AG20443 (cell line): ENCODE data around the gene STK33.
"Not testable (repeated sequence)": the region's sequence is repeated elsewhere in the genome, so short reads cannot be mapped to it uniquely, and the experiment has no call there.

ENCODE experiments used
- DNase-seq: peaks from one replicate; pipeline ENCODE4 v3.0.0; 2012; ENCODE audit warnings: low spot score, mixed read lengths

STK33 gene

DNA sequence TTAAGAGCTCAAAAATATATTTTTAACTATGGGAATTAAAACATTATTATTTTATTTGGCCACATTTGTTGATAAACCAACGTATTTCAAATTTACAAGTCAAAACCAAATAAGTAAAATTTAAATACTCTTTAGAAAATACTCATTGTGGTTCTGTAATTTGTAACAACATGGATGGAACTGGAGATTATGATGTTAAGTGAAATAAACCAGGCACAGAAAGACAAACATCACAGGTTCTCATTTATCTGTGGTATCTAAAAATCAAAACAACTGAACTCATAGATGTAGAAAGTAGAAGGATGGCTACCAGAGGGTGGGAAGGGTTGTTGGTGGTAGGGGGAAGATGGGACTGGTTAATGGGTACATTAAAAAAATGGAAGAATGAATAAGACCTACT is 50.8 kb downstream of the STK33 start:
- DNase-seq, result no peak

DNA sequence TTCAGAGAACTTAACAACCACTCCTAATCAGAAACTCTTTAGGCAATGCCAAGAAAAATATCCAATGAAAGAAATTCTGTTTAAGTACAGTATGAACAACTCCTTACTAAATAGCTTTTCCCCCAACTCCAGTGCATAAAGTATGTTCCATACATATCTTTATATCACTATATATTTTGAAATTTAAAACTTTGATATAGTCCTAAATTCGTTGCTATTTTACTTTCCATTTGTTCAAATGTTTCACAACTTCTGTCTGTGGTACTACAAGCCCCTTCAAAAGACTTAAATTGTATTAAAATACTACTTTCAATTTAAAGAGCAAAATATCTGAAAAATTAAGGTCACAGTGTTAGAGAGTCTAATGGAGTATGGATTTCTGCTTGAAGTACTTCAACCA is 52.6 kb downstream of the STK33 start:
- no peak for DNase-seq

DNA sequence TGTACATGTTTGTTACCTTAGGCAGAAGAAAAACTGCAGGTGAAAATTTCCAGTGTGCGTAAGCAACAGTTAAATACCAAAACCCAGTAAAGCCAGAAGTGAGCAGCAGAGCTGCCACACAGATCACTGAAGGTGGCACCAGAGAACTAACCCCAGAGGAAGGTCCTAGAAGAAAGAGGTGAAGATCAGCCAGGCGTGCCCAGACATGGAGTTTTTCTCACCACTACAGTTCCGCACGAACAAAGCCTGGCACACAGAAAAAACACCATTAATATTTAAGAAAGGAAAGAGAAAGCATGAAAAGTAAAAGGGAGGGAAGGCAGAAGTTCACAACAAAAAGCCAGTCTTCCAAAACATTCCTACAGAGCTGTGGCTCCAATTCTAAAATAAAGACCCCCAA is 60.7 kb downstream of the STK33 start:
- no peak for DNase-seq

DNA sequence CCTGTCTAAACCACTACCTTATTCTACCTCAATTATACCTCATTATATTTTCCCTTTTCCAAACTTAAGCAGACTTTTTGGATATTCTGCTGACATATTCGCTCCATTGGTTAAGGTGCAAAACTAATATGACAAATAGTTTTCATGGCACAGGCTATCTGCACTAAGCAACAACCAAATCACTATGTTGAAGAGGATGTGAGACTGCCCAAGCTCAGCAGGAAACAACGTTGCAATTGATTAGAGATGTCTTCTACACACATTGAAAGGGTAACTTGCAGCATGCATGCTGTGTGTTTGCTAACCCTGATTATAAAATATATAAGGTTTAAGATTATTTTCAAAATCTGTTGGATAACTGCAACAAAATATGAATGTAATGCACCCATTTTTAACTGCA is 61.6 kb downstream of the STK33 start:
- DNase-seq, result no peak

DNA sequence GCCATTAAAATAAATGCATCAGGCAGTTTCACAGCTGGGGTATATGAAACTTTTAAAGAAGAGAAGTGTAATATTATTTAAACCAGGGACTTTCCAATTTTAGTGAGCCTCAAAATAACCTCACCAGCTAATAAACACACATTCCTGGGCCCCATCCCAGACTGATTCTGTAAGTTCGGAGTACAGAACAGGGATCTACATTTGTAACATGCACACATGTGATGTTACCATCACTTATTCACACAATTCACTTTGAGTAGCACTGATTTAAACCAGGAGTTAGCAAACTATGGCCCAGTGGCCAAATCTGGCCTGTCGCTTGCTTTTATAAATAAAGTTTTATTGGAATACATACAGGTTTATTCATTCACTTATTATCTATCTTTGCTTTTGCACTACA is 62.0 kb downstream of the STK33 start:
- no peak for DNase-seq

DNA sequence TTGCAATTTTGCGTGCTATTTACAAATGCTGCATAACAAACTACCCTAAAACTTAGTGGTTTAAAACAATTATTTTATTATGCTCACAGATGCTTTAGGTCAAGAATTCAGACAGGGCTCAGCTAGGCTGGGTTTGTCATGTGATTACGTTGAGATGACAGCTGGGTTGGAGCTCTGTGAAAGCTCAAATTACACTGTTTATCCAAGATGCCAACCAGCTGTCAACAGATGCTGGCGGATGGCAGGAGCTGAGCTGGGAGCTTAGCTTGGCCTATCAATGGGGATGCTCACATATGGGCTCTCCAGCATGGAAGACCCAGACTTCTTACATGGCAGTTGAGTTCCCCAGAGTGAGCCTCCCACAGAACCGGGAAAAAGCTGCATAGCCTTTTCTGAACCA is 62.7 kb downstream of the STK33 start:
- DNase-seq, result no peak

DNA sequence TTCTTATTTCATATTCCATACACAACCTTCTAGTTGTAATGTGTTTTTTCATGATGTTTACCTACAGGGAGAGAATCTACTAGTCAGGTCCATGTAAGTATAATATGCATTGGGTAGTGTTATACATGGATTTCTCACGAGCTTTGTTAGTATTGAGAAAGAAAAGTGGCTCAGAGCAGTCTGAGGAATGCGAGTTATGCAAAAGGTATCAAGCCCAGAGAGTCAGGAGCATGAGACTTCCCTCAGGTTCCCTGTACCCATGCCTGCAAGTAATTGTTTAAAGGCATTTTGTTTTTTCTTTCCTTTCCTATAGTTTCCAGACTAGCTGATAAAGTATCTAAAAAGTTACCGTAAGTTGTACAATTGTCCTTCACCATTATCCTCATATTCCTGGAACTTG is 66.1 kb downstream of the STK33 start:
- no peak for DNase-seq

DNA sequence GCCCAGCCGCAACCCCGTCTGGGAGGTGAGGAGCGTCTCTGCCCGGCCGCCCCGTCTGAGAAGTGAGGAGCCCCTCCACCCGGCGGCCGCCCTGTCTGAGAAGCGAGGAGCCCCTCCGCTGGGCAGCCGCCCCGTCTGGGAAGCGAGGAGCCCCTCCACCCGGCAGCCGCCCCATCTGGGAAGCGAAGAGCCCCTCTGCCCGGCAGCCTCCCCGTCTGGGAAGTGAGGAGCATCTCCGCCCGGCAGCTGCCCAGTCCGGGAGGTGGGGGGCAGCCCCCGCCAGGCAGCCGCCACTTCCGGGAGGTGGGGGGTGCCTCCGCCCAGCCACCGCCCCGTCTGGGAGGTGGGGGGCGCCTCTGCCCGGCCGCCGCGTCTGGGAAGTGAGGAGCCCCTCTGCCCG is 70.6 kb downstream of the STK33 start:
- no peak for DNase-seq

DNA sequence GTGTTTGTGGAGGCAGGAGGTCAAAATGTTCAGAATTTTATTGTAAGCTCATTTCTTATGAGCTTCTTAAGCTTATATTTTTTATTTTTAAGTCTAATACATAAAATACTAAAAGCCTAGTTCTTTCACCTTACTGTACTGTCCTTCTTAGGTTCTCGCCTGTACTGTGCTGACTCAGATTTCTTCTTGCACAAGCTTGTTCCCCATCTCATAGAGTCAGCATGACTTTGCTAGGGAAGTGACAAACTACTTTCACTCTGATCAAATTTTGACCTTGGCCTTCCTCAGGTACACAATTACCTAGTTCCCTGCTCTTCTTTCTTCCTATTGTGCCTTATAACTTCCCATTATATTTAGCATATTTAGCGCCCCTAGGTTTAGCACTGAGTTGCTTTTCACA is 81.5 kb downstream of the STK33 start:
- DNase-seq, result no peak

DNA sequence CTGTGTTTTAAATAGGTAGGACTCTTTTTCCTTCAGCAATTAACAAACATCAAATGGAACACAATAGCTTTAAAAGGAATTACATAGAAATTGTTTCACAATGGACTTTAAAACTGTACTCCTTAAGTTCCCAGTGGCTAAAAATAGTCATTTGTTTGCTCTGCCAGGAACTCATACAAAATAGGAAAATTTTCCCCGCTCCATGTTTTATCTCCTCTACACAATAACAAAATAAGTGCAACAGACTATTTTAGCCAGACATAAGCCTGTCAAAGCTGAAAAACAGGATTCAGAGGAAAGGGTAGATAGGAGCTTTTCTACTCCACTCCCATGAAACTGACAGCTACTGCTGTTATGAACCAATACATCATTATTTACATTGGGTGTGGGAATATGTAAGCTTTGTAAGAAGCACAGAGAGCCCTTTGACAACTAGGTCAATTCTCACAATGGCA is 90.1 kb downstream of the STK33 start:
- no peak for DNase-seq

DNA sequence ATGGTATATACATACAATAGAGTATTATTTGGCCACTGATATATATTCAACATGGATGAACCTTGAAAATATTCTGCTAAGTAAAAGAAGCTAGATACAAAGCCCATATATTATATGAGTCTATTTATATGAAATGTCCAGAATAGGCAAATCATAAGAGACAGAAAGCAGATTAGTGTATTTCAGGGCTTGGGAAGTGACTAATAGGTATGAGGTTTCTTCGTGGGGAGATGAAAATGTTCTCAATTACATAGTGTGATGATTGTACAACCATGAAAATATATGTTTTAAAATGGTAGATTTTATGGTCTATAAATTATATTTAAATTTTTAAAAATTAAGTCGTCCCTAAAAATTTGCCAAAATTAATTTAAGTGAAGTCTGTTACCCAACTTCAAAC is 92.2 kb downstream of the STK33 start:
- DNase-seq, result no peak

DNA sequence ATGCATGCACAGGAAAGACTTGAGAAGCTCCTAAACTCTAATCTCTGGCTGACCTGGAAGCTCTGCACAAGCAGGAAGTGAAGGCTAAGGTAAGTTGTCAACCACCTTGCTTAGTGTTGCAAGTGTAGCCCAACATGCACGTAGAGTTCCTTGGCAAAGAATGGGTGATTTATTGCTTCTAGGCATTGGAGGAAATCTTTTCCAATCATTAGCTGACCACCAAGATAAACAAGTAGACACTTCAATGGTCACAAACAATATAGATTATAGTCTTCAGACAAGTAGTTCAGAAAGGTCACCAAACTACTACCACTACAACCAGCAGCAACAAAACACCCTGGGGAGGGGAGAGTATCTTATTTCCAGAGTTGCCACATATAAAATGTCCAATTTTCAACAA is 105.6 kb downstream of the STK33 start:
- DNase-seq, result no peak

DNA sequence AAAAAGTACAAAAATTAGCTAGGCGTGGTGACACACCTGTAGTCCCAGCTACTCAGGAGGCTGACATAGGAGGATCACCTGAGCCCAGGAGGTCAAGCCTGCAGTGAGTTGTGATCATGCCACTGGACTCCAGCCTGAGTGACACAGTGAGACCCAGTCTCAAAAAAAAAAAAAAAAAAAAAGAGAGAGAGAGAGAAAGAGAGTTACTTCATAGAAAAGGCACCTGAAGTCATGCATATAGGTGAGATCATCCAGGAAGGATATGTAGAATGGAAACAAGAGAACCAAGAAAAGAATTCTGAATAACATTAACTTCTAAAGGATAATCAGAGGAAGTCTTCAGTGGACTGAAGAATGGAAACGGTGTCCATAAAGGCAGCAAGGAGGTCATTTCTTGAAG is 106.8 kb downstream of the STK33 start:
- no peak for DNase-seq

DNA sequence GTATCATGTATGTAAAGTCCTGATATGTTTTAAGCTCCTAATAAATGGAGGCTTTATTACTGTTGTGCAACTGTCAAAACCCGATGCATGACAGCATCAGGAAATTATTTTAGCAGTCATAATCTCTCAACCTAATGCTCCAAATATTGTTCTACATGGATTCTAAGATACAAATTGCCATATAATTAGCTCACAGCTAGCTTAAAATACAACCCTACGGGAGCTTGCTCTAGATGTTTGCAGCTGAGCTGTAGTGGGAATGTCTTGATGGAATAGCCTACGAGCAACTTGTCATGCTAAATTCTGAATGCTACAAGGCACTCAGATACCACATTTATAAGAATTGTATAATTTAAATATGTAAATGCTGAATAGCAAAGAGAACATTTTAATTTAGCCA is 109.8 kb downstream of the STK33 start:
- no peak for DNase-seq

DNA sequence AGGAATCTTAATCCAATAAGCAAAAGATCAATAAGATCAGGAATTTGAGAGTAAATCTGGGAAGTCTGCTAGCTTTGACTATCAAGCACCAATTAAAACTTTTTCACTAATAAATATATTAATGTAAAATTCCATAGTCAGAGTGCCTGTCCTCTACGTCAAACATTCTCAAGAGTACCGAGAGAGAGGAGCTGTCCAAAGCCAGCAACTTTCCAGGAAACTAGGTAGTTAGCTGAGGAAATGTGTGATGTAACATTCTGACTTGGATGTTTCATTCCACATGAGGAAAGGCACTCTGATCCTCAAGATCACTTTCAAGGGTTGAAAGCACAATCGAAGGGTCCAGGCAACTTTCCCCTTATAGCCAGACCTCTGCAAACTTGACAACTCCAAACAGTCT is 113.2 kb downstream of the STK33 start:
- DNase-seq, result no peak

DNA sequence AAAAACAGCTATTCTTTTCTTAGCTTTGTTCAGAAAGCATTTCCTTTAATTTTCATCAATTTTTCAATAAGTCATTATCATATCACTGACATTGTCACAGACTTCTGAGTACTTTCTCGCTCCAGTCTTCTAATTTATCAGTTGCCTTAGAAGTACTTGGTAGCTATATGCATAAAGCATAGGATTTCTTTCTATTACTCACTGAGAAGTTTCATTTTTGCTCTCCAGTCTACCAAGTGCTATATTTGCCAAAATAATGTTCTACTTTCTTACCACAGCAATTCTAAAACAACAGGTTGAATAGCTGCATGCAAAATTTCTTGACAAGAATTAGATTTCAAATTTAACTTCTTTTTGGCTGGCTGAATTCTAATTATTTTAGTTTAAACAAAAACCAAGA is 116.3 kb downstream of the STK33 start:
- DNase-seq, result no peak

DNA sequence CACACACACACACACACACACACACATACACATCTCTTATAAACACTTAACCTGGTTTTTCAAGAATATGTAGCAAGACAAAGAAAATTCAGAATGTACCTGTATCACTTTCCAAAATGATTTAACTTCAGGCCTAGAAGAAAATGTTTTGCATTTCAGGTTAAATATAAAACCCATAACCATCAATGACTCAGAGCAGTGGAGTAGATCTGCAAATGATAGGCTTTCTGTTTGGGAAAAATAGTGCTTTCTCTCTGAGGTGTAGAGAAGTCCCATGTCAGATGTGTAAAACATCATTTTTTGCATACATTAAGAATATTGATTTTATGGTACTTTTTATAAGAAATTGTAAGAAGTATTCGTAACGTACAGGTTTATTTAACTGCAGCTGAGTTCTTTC is 116.9 kb downstream of the STK33 start:
- DNase-seq, result no peak

DNA sequence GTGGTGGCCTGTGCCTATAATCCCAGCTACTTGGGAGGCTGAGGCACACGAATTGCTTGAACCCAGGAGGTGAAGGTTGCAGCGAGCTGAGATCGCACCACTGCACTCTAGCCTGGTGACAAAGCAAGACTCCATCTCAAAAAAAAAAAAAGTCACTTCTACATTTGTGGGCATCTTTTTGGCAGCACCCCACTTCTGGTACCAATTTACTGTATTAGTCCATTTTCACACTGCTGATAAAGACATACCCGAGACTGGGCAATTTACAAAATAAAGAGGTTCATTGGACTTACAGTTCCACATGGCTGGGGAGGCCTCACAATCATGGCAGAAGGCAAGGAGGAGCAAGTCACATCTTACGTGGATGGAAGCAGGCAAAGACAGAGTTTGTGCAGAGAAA is 126.2 kb downstream of the STK33 start:
- DNase-seq, result not testable (repeated sequence)

DNA sequence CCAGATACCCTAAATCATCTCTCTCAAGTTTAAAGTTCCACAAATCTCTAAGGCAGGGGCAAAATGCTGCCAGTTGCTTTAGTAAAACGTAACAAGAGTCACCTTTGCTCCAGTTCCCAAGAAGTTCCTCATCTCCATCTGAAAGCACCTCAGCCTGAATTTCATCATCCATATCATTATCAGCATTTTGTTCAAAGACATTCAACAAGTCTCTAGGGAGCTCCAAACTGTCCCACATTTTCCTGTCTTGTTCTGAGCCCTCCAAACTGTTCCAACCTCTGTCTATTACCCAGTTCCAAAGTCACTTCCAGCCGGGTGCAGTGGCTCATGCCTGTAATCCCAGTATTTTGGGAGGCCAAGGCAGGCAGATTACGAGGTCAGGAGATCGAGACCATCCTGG is 126.7 kb downstream of the STK33 start:
- DNase-seq, result not testable (repeated sequence)

DNA sequence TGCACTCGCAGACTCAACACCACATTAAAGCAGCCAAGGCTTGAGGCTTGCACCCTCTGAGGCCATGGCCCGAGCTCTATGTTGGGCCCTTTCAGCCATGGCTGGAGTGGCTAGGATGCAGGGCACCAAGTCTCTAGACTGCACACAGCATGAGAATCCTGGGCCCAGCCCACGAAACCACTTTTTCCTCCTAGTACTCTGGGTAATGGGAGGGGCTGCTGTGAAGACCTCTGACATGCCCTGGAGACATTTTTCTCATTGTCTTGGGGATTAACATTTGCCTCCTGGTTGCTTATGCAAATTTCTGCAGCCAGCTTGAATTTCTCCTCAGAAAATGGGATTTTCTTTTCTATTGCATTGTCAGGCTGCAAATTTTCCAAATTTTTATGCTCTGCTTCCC is 127.1 kb downstream of the STK33 start:
- not testable (repeated sequence) for DNase-seq

DNA sequence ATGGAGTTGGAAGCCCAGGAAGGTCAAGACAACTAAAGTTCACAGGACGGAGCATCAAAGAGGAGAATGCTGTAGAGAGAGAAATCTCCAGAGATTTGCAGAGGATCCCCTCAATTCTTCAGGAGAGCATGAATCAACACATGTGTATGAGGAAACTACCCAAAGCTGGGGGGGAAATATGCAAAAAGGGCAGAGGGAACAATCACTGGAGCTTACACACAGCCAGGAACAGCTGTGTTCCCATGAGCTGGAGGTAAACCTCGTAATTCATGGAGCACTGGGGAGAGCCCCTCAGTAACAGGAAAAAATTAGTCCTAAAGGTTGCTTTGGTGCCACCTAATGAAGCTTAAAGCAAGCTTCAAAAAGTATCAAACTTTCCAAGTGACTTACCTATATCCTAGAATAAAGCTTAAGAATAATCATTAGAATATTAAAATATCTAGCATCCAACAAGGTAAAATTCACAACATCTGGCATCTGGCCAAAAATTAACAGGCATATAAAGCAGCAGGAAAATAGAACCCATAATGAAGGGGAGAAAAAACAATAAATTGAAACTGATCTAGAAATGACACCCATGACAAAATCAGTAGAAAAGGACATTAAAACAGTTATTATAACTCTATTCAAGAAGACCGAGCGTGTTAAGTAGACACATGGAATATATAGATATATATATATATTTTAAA is 134.2 kb downstream of the STK33 start:
- no peak for DNase-seq

DNA sequence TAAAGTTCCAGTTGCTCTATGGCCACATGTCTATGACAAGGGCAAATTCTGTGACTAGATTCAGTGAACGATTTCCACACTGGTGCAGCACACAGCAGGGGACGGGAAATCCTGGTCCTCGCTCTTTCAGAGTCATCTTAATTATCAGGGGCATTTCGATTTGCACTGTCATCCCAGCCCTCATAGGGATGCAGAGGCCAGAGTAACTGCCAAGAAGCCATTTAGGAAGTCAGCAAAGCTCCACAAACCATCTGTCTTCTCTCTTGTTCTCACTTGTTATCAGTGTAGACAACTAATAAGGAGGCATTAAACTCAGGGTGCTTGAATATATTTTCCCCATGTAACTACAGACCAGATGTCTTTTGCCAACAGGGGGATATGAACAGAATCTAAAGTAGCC is 151.7 kb downstream of the STK33 start:
- no peak for DNase-seq

DNA sequence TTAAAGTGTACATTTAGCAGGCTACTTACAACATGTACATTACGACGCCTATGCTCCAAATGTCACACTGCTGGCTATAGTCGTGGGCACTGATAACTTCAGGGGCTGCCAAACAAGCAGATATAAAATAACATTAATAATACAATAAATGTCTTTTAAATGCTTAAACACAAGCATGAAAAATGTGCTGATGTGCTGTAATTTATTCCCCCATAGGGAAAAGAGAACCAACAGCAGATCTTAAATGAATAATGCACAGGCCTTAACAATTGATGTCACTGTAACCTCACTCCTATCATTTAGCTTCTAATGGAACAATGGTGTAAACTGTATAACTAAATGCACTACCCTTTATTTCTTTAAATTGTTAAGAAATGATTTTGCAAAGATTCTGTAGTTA is 153.4 kb downstream of the STK33 start:
- DNase-seq, result no peak

DNA sequence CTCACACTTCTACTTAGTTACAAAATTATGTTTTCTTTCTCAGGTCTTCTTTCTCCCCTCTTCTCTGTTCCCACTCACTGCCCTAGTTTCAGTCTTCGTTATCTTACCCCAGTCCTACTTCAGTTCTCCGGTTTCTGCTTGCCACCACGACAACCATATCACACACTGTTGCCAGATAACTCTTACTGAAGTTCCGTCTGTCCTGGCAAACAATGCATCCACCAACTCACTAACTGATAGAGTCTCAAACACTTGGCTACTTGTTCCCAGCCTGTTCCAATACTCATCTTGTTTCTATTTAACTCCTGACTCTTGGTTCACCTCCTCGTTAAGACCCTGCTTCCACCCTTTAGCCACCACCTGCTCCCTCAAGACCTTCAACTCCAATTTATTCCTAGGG is 164.5 kb downstream of the STK33 start:
- no peak for DNase-seq

DNA sequence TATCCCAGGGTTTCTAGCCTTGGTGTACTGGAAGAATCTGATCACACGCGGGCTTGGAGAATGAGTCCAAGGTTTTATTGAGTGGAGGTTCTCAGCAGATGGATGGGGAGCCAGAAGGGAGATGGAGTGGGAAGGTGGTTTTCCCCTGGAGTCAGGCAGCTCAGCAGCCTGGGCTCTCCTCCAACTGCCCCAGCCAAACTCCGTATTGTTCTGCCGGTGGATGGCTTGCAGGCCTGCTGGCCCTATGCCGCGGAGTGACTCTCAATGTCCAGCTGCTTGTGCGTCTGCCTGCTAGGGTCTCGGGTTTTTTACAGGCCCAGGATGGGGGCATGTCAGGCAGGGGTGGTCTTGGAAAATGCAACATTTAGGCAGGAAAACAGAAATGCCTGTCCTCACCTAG is 168.0 kb downstream of the STK33 start:
- no peak for DNase-seq
